GM12878 (cell line): ENCODE data around the gene NIPAL3. TPM values are rescaled to one million over a fixed set of nuclear protein-coding genes. Genes with fewer than 3 reads are reported as not detected.
"Not testable (repeated sequence)": the region's sequence is repeated elsewhere in the genome, so short reads cannot be mapped to it uniquely, and the experiment has no call there.

Source experiments
- ATAC-seq: fragments of 200-7000 bp; cut with Tn5 transposase; 3 replicates; pipeline ENCODE4 v1.9.1; 2020; ENCODE audit warnings: mild to moderate bottlenecking, moderate library complexity
- BruUV-seq: library from RNA; stranded (reverse); fragments of 400-500 nt; replicated peaks from 2 replicates; lab custom pipeline; 2021; lab: Mats Ljungman, UMichigan
- CTCF ChIA-PET: fragments of 300-600 bp; sonication (Branson Sonifier 250); formaldehyde crosslinking; extraction: SDS; loops from one replicate; lab custom pipeline; 2021; ENCODE audit warnings: inconsistent platforms; lab: Yijun Ruan, JAX
- POLR2A ChIA-PET: fragments of 350-600 bp; formaldehyde crosslinking; extraction: SDS; loops from one replicate; lab custom pipeline; 2021; ENCODE audit warnings: inconsistent platforms; lab: Charles Lee
- RAD21 ChIA-PET: fragments of 300-600 bp; sonication (Branson Sonifier 250); formaldehyde crosslinking; loops from one replicate; lab custom pipeline; 2023; ENCODE audit warnings: antibody characterized with exemption; ENCODE audit not compliant: unreplicated experiment; lab: Charles Lee
- SMC1A ChIA-PET: fragments of 300-600 bp; sonication (Branson Sonifier 250); formaldehyde crosslinking; loops from one replicate; lab custom pipeline; 2023; ENCODE audit not compliant: unreplicated experiment, uncharacterized antibody; lab: Charles Lee
- DNase-seq: peaks from one replicate; pipeline ENCODE4 v3.0.0-alpha.2; 2011; ENCODE audit warnings: low read depth, low spot score
- FAIRE-seq: peaks from 3 replicates; lab custom pipeline; 2011; peaks lifted over from hg19 to GRCh38; lab: Jason Lieb, UNC
- H2AFZ ChIP-seq: 2 replicates; pipeline ENCODE4 v1.6.0; 2011; ENCODE audit warnings: low read depth, low read length, control low read depth; ENCODE audit not compliant: control insufficient read depth
- H3K27ac ChIP-seq: 2 replicates; pipeline ENCODE4 v1.5.1; 2011; ENCODE audit warnings: control low read depth; ENCODE audit not compliant: control insufficient read depth, insufficient read depth
- H3K27me3 ChIP-seq, 2 experiments: replicated peaks in 1 of 2; 2 replicates each; pipeline versions ENCODE4 v1.6.0 to v1.6.1; 2011; ENCODE audit warnings: low read length in 1 of 2; ENCODE audit not compliant: control insufficient read depth in 2 of 2, insufficient read depth in 2 of 2
- H3K36me3 ChIP-seq, 2 experiments: 2 replicates each; pipeline ENCODE4 v1.5.1; 2011; ENCODE audit warnings: low read length in 1 of 2; ENCODE audit not compliant: control insufficient read depth in 2 of 2, insufficient read depth in 2 of 2
- H3K4me1 ChIP-seq: 2 replicates; pipeline ENCODE4 v1.6.1; 2011; ENCODE audit warnings: mild to moderate bottlenecking, low read length, moderate library complexity, mixed read lengths; ENCODE audit not compliant: control insufficient read depth, insufficient read depth
- H3K4me2 ChIP-seq: 2 replicates; pipeline ENCODE4 v1.6.0; 2011; ENCODE audit warnings: control low read depth; ENCODE audit not compliant: control insufficient read depth, insufficient read depth
- H3K4me3 ChIP-seq: fragments of 200-600 bp; sonication (generic); 2 replicates; pipeline ENCODE4 v1.5.1; 2016
- H3K79me2 ChIP-seq: 2 replicates; pipeline ENCODE4 v1.6.0; 2011; ENCODE audit warnings: low read length; ENCODE audit not compliant: control insufficient read depth, insufficient read depth
- H3K9ac ChIP-seq: 2 replicates; pipeline ENCODE4 v1.8.0; 2011; ENCODE audit warnings: low read length, control low read depth, mixed read lengths; ENCODE audit not compliant: control insufficient read depth, insufficient read depth
- H3K9me3 ChIP-seq: replicated peaks from 3 replicates; pipeline ENCODE4 v1.5.1; 2011; ENCODE audit warnings: mild to moderate bottlenecking, low read length; ENCODE audit not compliant: control insufficient read depth, insufficient read depth
- H4K20me1 ChIP-seq: 2 replicates; pipeline ENCODE4 v1.6.0; 2011; ENCODE audit not compliant: control insufficient read depth, insufficient read depth
- ATF2 ChIP-seq: IDR thresholded peaks from 2 replicates; pipeline ENCODE4 v1.6.1; 2012; ENCODE audit warnings: low read length, inconsistent platforms
- IRF3 ChIP-seq: fragments of 450-650 bp; IDR thresholded peaks from 2 replicates; pipeline ENCODE4 v1.6.1; 2014; ENCODE audit warnings: mild to moderate bottlenecking
- PBX3 ChIP-seq: IDR thresholded peaks from 2 replicates; pipeline ENCODE4 v1.6.1; 2011; ENCODE audit warnings: mild to moderate bottlenecking, low read depth, low read length, moderate library complexity; ENCODE audit not compliant: insufficient replicate concordance
- TBL1XR1 ChIP-seq: IDR thresholded peaks from 2 replicates; pipeline ENCODE4 v1.6.1; 2012; ENCODE audit warnings: low read depth, low read length, improper control_type of control experiment
- WGBS: methylation state at CpG from one replicate; pipeline ENCODE4 v1.1.6; 2016; ENCODE audit warnings: low lambda C conversion rate; ENCODE audit not compliant: insufficient replicate concordance, insufficient coverage; ENCODE audit errors: missing lambda C conversion rate; 5-methylcytosine and 5-hydroxymethylcytosine counted together
- in situ Hi-C: fragments of 300-500 bp; cut with MboI; formaldehyde crosslinking; loops from 9 replicates; pipeline ENCODE4 v1.14.3; 2018; ENCODE audit warnings: mixed read lengths
- intact Hi-C: fragments of 100-400 bp; cut with micrococcal nuclease; formaldehyde crosslinking; loops from one replicate; pipeline ENCODE4 v1.14.2; 2022; ENCODE audit not compliant: unreplicated experiment
- polyA plus RNA-seq, 11 experiments: library from polyadenylated mRNA; depleted of rRNA in 4 of 11; unstranded in 6 of 11; stranded (reverse) in 5 of 11; fragments of >200 nt; fragmentation: Nextera tagmentation in 4 of 11; fragmentation: Illumina TruSeq in 1 of 11; extraction: Ambion mirVana in 4 of 11; extraction: Trizol in 1 of 11; gene quantifications; 1 replicate in 1 of 11; 2 replicates in 10 of 11; pipeline versions ENCODE4 v1.2.1 to v1.2.3, GENCODE V29; 2011 to 2016; ENCODE audit warnings: inconsistent platforms in 2 of 11, missing spikeins in 2 of 11, low read depth in 1 of 11
- total RNA-seq, 4 experiments: library from RNA; depleted of rRNA in 3 of 4; stranded (reverse); fragments of >200 nt in 3 of 4; fragmentation: Illumina TruSeq in 1 of 4; extraction: Trizol in 1 of 4; gene quantifications; 2 replicates each; pipeline versions ENCODE4 v1.2.1 to v1.2.3, GENCODE V29; 2013 to 2021

The NIPAL3 gene
- total and polyA plus RNA-seq, 10 of the 15 experiments (the other 5 are each of a cell fraction or from before 2014, with no cell fraction given), result 2.1 to 9.4 (median 4.2) TPM

GRCh38 chr1:24446446-24446845 is 30.8 kb downstream of the NIPAL3 start:
- CTCF ChIA-PET, result not testable (repeated sequence)

GRCh38 chr1:24450316-24450715 is 34.7 kb downstream of the NIPAL3 start:
- no peak overlapping the region for H3K4me2 ChIP-seq
- in situ Hi-C loops (no loop called here), intact Hi-C loops (no loop called here)
- ChIA-PET RAD21 (no interaction called here), SMC1A (no interaction called here), CTCF (no interaction called here), POLR2A (no interaction called here)
- no TSS peak for BruUV-seq
- no peak overlapping the region for H2AFZ ChIP-seq
- H3K79me2 ChIP-seq, result no peaks in the 10 kb centered on the region
- H3K4me1 ChIP-seq, result 0 out of 2 replicates have a peak, but pooled peaks cover 3% of the 10 kb centered on the region
- DNase-seq, result no peak
- H3K27me3 ChIP-seq, result no peaks in the 10 kb centered on the region
- 100% methylated on average over 4 of the region's 4 CpGs for WGBS
- TF ChIP-seq TBL1XR1 (no peak), PBX3 (no peak), IRF3 (no peak), ATF2 (no peak)
- TF ChIP-seq, all 136 proteins: peak for 0
- H3K9me3 ChIP-seq, result no peaks in the 10 kb centered on the region
- ATAC-seq (no peak), FAIRE-seq (no peak)
- H3K4me3 ChIP-seq, result no peak overlapping the region
- H4K20me1 ChIP-seq, result no peaks in the 10 kb centered on the region
- peaks cover 0 to 7% of the 10 kb centered on the region in 2 experiments; a peak in 3 of 4 replicates for H3K36me3 ChIP-seq
- no peak overlapping the region for H3K27ac ChIP-seq
- no peak overlapping the region for H3K9ac ChIP-seq

More at GRCh38 chr1:24446446-24446845, 30.8 kb downstream of the NIPAL3 start:
- ATAC-seq, H3K36me3 ChIP-seq, H2AFZ ChIP-seq, POLR2A ChIA-PET, in situ Hi-C loops, FAIRE-seq, H4K20me1 ChIP-seq, H3K4me2 ChIP-seq, SMC1A ChIA-PET, H3K9me3 ChIP-seq, RAD21 ChIA-PET, H3K9ac ChIP-seq, H3K27ac ChIP-seq, DNase-seq, H3K4me3 ChIP-seq, H3K4me1 ChIP-seq, H3K79me2 ChIP-seq, BruUV-seq, intact Hi-C loops, H3K27me3 ChIP-seq: not testable (repeated sequence)
- 97% methylated on average over 2 of the region's 2 CpGs for WGBS
